ENCODE results near the gene SVIL. TPM values are rescaled to one million over a fixed set of nuclear protein-coding genes. Genes with fewer than 3 reads are reported as not detected.
A peak's percentile ranks its signal among the peaks of the same experiment; 100 is the strongest.
"Not testable (repeated sequence)": the region's sequence is repeated elsewhere in the genome, so short reads cannot be mapped to it uniquely, and the experiment has no call there.

Gene SVIL
- total and polyA plus RNA-seq, 9 donors: 129 to 229 (median 173) TPM

- H3K4me1 ChIP-seq (ENCODE audit: control insufficient read depth, insufficient read depth, low read length); H3K9me3 ChIP-seq (replicated peaks; ENCODE audit: control insufficient read depth, low read depth, low read length); H3K27me3 ChIP-seq (ENCODE audit: control insufficient read depth, insufficient read depth, low read length); H3K27ac ChIP-seq (ENCODE audit: low read length); DNase-seq; H3K4me3 ChIP-seq (ENCODE audit: low read length): not testable (repeated sequence)
- no CpG with 5 or more reads among the region's 7 CpGs for WGBS (ENCODE audit: insufficient coverage)
- peaks cover 16% of the 10 kb centered on the region for H3K36me3 ChIP-seq (ENCODE audit: control insufficient read depth, insufficient read depth, low read length)
Measured at GRCh38 chr10:29563006-29563405, 71.8 kb downstream of the SVIL start.

GRCh38 chr10:29559996-29560395 lies 74.8 kb downstream of the SVIL start:
- peaks cover 12% of the 10 kb centered on the region for H3K36me3 ChIP-seq (ENCODE audit: control insufficient read depth, insufficient read depth, low read length)
- H3K4me3 ChIP-seq (ENCODE audit: low read length): no peak overlapping the region
- WGBS (ENCODE audit: insufficient coverage): no CpG with 5 or more reads among the region's 4 CpGs
- peak overlapping the region; percentile 52 for H3K27ac ChIP-seq (ENCODE audit: low read length)
- H3K27me3 ChIP-seq (ENCODE audit: control insufficient read depth, insufficient read depth, low read length): no peaks in the 10 kb centered on the region
- no peaks in the 10 kb centered on the region for H3K4me1 ChIP-seq (ENCODE audit: control insufficient read depth, insufficient read depth, low read length)
- H3K9me3 ChIP-seq (replicated peaks; ENCODE audit: control insufficient read depth, low read depth, low read length): no peaks in the 10 kb centered on the region
- peak; percentile 92 for DNase-seq

GRCh38 chr10:29557665-29558064 lies 77.1 kb downstream of the SVIL start:
- Histone ChIP-seq H3K4me3 (ENCODE audit: low read length) (no peak overlapping the region), H3K27me3 (ENCODE audit: control insufficient read depth, insufficient read depth, low read length) (no peaks in the 10 kb centered on the region), H3K36me3 (ENCODE audit: control insufficient read depth, insufficient read depth, low read length) (peaks cover 30% of the 10 kb centered on the region), H3K4me1 (ENCODE audit: control insufficient read depth, insufficient read depth, low read length) (no peaks in the 10 kb centered on the region), H3K9me3 (replicated peaks; ENCODE audit: control insufficient read depth, low read depth, low read length) (no peaks in the 10 kb centered on the region), H3K27ac (ENCODE audit: low read length) (no peak overlapping the region)
- no peak for DNase-seq
- 71% methylated on average over 2 of the region's 3 CpGs for WGBS (ENCODE audit: insufficient coverage)

GRCh38 chr10:29555746-29556481 lies 78.9 kb downstream of the SVIL start:
- Histone ChIP-seq H3K4me3 (ENCODE audit: low read length) (no peak overlapping the region), H3K36me3 (ENCODE audit: control insufficient read depth, insufficient read depth, low read length) (peaks cover 39% of the 10 kb centered on the region), H3K4me1 (ENCODE audit: control insufficient read depth, insufficient read depth, low read length) (no peaks in the 10 kb centered on the region), H3K27ac (ENCODE audit: low read length) (no peak overlapping the region), H3K9me3 (replicated peaks; ENCODE audit: control insufficient read depth, low read depth, low read length) (no peaks in the 10 kb centered on the region), H3K27me3 (ENCODE audit: control insufficient read depth, insufficient read depth, low read length) (no peaks in the 10 kb centered on the region)
- no peak for DNase-seq
- 79% methylated on average over 3 of the region's 8 CpGs for WGBS (ENCODE audit: insufficient coverage)

- Histone ChIP-seq H3K9me3 (replicated peaks; ENCODE audit: control insufficient read depth, low read depth, low read length) (no peaks in the 10 kb centered on the region), H3K27me3 (ENCODE audit: control insufficient read depth, insufficient read depth, low read length) (no peaks in the 10 kb centered on the region), H3K36me3 (ENCODE audit: control insufficient read depth, insufficient read depth, low read length) (peaks cover 45% of the 10 kb centered on the region), H3K4me3 (ENCODE audit: low read length) (no peak overlapping the region), H3K27ac (ENCODE audit: low read length) (no peak overlapping the region), H3K4me1 (ENCODE audit: control insufficient read depth, insufficient read depth, low read length) (no peaks in the 10 kb centered on the region)
- DNase-seq: no peak
- WGBS (ENCODE audit: insufficient coverage): no CpG with 5 or more reads among the region's 6 CpGs
Measured at GRCh38 chr10:29555091-29555745, 79.6 kb downstream of the SVIL start.

- 81% methylated on average over 6 of the region's 9 CpGs for WGBS (ENCODE audit: insufficient coverage)
- Histone ChIP-seq H3K27me3 (ENCODE audit: control insufficient read depth, insufficient read depth, low read length) (no peaks in the 10 kb centered on the region), H3K9me3 (replicated peaks; ENCODE audit: control insufficient read depth, low read depth, low read length) (no peaks in the 10 kb centered on the region), H3K36me3 (ENCODE audit: control insufficient read depth, insufficient read depth, low read length) (peaks cover 48% of the 10 kb centered on the region), H3K4me3 (ENCODE audit: low read length) (no peak overlapping the region), H3K27ac (ENCODE audit: low read length) (no peak overlapping the region), H3K4me1 (ENCODE audit: control insufficient read depth, insufficient read depth, low read length) (no peaks in the 10 kb centered on the region)
- no peak for DNase-seq
Measured at GRCh38 chr10:29554660-29555059, 80.1 kb downstream of the SVIL start.

- no peak overlapping the region for H3K27ac ChIP-seq (ENCODE audit: low read length)
- WGBS (ENCODE audit: insufficient coverage): 93% methylated on average over 7 of the region's 13 CpGs
- H3K27me3 ChIP-seq (ENCODE audit: control insufficient read depth, insufficient read depth, low read length): no peaks in the 10 kb centered on the region
- H3K4me1 ChIP-seq (ENCODE audit: control insufficient read depth, insufficient read depth, low read length): no peaks in the 10 kb centered on the region
- no peak for DNase-seq
- H3K9me3 ChIP-seq (replicated peaks; ENCODE audit: control insufficient read depth, low read depth, low read length): no peaks in the 10 kb centered on the region
- no peak overlapping the region for H3K4me3 ChIP-seq (ENCODE audit: low read length)
- peaks cover 49% of the 10 kb centered on the region for H3K36me3 ChIP-seq (ENCODE audit: control insufficient read depth, insufficient read depth, low read length)
Measured at GRCh38 chr10:29553544-29554250, 81.1 kb downstream of the SVIL start.

GRCh38 chr10:29553116-29553515 lies 81.7 kb downstream of the SVIL start:
- H3K36me3 ChIP-seq (ENCODE audit: control insufficient read depth, insufficient read depth, low read length): peaks cover 53% of the 10 kb centered on the region
- H3K27ac ChIP-seq (ENCODE audit: low read length); H3K9me3 ChIP-seq (replicated peaks; ENCODE audit: control insufficient read depth, low read depth, low read length); H3K4me3 ChIP-seq (ENCODE audit: low read length); DNase-seq; H3K4me1 ChIP-seq (ENCODE audit: control insufficient read depth, insufficient read depth, low read length); H3K27me3 ChIP-seq (ENCODE audit: control insufficient read depth, insufficient read depth, low read length): not testable (repeated sequence)
- WGBS (ENCODE audit: insufficient coverage): 92% methylated on average over 7 of the region's 9 CpGs

- no CpG with 5 or more reads among the region's 3 CpGs for whole genome bisulfite sequencing (ENCODE audit: insufficient coverage)
Measured at GRCh38 chr10:29549493-29549892, 85.3 kb downstream of the SVIL start.

GRCh38 chr10:29546773-29547313 lies 87.9 kb downstream of the SVIL start:
- no peaks in the 10 kb centered on the region for H3K27me3 ChIP-seq (ENCODE audit: control insufficient read depth, insufficient read depth, low read length)
- H3K4me1 ChIP-seq (ENCODE audit: control insufficient read depth, insufficient read depth, low read length): peaks cover 4% of the 10 kb centered on the region
- no peaks in the 10 kb centered on the region for H3K9me3 ChIP-seq (replicated peaks; ENCODE audit: control insufficient read depth, low read depth, low read length)
- no CpG with 5 or more reads among the region's 2 CpGs for WGBS (ENCODE audit: insufficient coverage)
- DNase-seq: no peak
- no peak overlapping the region for H3K4me3 ChIP-seq (ENCODE audit: low read length)
- peaks cover 30% of the 10 kb centered on the region for H3K36me3 ChIP-seq (ENCODE audit: control insufficient read depth, insufficient read depth, low read length)
- H3K27ac ChIP-seq (ENCODE audit: low read length): no peak overlapping the region

More at GRCh38 chr10:29549493-29549892, 85.3 kb downstream of the SVIL start:
- H3K4me1 ChIP-seq (ENCODE audit: control insufficient read depth, insufficient read depth, low read length); H3K9me3 ChIP-seq (replicated peaks; ENCODE audit: control insufficient read depth, low read depth, low read length); DNase-seq; H3K27me3 ChIP-seq (ENCODE audit: control insufficient read depth, insufficient read depth, low read length); H3K4me3 ChIP-seq (ENCODE audit: low read length); H3K27ac ChIP-seq (ENCODE audit: low read length): not testable (repeated sequence)
- peaks cover 46% of the 10 kb centered on the region for H3K36me3 ChIP-seq (ENCODE audit: control insufficient read depth, insufficient read depth, low read length)

All from muscle of leg (tissue), 11 donors.